ENCODE data around the gene TNN. TPM values are rescaled to one million over a fixed set of nuclear protein-coding genes. Genes with fewer than 3 reads are reported as not detected.

Gene TNN
- total and polyA plus RNA-seq, 10 of the 15 experiments (the other 5 are each of a cell fraction or from before 2014, with no cell fraction given), result 0.05 to 0.17 (median 0.11) TPM

GRCh38 chr1:175188936-175189335 lies 121.3 kb downstream of the TNN start (continued):
- TF ChIP-seq CHD1 (IDR thresholded peaks at IDR 0.05; ENCODE audit: low read depth, low read length), result no peak
- no peak for TF ChIP-seq MLLT1 (IDR thresholded peaks at IDR 0.05)
- no peak for TF ChIP-seq SREBF1 (IDR thresholded peaks at IDR 0.05; ENCODE audit: low read length)
- TF ChIP-seq GABPA (IDR thresholded peaks at IDR 0.05; ENCODE audit: low read depth), result no peak
- TF ChIP-seq KLF5 (IDR thresholded peaks at IDR 0.05; ENCODE audit: partially characterized antibody), result no peak
- TF ChIP-seq BRCA1 (IDR thresholded peaks at IDR 0.05; ENCODE audit: low read depth, low read length), result no peak
- no peak for TF ChIP-seq YBX1 (IDR thresholded peaks at IDR 0.05)
- TF ChIP-seq NR2C2 (IDR thresholded peaks at IDR 0.05; ENCODE audit: borderline replicate concordance, control insufficient read depth, insufficient read length, low read depth), result no peak
- no peak for TF ChIP-seq HDGF (IDR thresholded peaks at IDR 0.05)
- no peak for TF ChIP-seq PAX5 (IDR thresholded peaks at IDR 0.05; ENCODE audit: borderline replicate concordance, low read depth, low read length)
- TF ChIP-seq, protein P1, sequence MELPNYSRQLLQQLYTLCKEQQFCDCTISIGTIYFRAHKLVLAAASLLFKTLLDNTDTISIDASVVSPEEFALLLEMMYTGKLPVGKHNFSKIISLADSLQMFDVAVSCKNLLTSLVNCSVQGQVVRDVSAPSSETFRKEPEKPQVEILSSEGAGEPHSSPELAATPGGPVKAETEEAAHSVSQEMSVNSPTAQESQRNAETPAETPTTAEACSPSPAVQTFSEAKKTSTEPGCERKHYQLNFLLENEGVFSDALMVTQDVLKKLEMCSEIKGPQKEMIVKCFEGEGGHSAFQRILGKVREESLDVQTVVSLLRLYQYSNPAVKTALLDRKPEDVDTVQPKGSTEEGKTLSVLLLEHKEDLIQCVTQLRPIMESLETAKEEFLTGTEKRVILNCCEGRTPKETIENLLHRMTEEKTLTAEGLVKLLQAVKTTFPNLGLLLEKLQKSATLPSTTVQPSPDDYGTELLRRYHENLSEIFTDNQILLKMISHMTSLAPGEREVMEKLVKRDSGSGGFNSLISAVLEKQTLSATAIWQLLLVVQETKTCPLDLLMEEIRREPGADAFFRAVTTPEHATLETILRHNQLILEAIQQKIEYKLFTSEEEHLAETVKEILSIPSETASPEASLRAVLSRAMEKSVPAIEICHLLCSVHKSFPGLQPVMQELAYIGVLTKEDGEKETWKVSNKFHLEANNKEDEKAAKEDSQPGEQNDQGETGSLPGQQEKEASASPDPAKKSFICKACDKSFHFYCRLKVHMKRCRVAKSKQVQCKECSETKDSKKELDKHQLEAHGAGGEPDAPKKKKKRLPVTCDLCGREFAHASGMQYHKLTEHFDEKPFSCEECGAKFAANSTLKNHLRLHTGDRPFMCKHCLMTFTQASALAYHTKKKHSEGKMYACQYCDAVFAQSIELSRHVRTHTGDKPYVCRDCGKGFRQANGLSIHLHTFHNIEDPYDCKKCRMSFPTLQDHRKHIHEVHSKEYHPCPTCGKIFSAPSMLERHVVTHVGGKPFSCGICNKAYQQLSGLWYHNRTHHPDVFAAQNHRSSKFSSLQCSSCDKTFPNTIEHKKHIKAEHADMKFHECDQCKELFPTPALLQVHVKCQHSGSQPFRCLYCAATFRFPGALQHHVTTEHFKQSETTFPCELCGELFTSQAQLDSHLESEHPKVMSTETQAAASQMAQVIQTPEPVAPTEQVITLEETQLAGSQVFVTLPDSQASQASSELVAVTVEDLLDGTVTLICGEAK (IDR thresholded peaks at IDR 0.05; ENCODE audit: borderline replicate concordance), result no peak
- peak; percentile 83 for TF ChIP-seq SPI1 (IDR thresholded peaks at IDR 0.05; ENCODE audit: borderline replicate concordance, insufficient read depth, low read depth, low read length)
- peak; percentile 30; the same call in 1 of the 2 replicates for TF ChIP-seq ZBED1 (IDR thresholded peaks at IDR 0.05; ENCODE audit: borderline replicate concordance)
- TF ChIP-seq EP300 (IDR thresholded peaks at IDR 0.05; ENCODE audit: borderline replicate concordance in 1 of 2, control insufficient read depth in 1 of 2, low read depth in 2 of 2, low read length in 2 of 2), result peak; percentile 61 to 66; a peak in 3 of 4 replicates
- TF ChIP-seq ETV6 (conservative IDR thresholded peaks at IDR 0.05 in 1 of 2, IDR thresholded peaks at IDR 0.05 in 1 of 2; ENCODE audit: borderline replicate concordance in 1 of 2, low read depth in 1 of 2), result 0 out of 4 replicates have a peak, but pooled peaks of 1 of the 2 experiments have one; percentile 45
- TF ChIP-seq CEBPZ (IDR thresholded peaks at IDR 0.05; ENCODE audit: low read depth, low read length), result no peak
- 0 out of 2 replicates have a peak, but pooled peaks have one; percentile 34 for TF ChIP-seq NFIC (IDR thresholded peaks at IDR 0.05; ENCODE audit: low read depth, low read length)
- no peak for TF ChIP-seq JUNB (IDR thresholded peaks at IDR 0.05)
- no peak for TF ChIP-seq BMI1 (IDR thresholded peaks at IDR 0.05; ENCODE audit: borderline replicate concordance)
- TF ChIP-seq HSF1 (IDR thresholded peaks at IDR 0.05; ENCODE audit: low read depth, low read length), result no peak

Measured in GM12878 (cell line).